Measurements from ENCODE around the gene OAF.
A peak's percentile ranks its signal among the peaks of the same experiment; 100 is the strongest.
"Not testable (repeated sequence)": the region's sequence is repeated elsewhere in the genome, so short reads cannot be mapped to it uniquely, and the experiment has no call there.

The OAF gene

GRCh38 chr11:120268686-120269085 lies 57.9 kb downstream of the OAF start:
- Histone ChIP-seq H3K4me2 (ENCODE audit: low read length) (no peak overlapping the region), H3K36me3 (ENCODE audit: control insufficient read depth, insufficient read depth, low read length) (no peaks in the 10 kb centered on the region), H2AFZ (no peak overlapping the region), H3K27me3 (ENCODE audit: control insufficient read depth, insufficient read depth, low read length) (no peaks in the 10 kb centered on the region), H3K79me2 (no peaks in the 10 kb centered on the region), H3K4me3 (ENCODE audit: low read depth, low read length) (no peak overlapping the region), H3K4me1 (peaks cover 10% of the 10 kb centered on the region), H3K9me3 (ENCODE audit: control insufficient read depth, low read length) (no peaks in the 10 kb centered on the region), H3K9ac (no peak overlapping the region), H3K27ac (no peak overlapping the region)
- TF ChIP-seq CTCF (IDR thresholded peaks at IDR 0.05), result no peak

- Histone ChIP-seq H3K36me3 (ENCODE audit: control insufficient read depth, insufficient read depth, low read length) (no peaks in the 10 kb centered on the region), H3K9ac (no peak overlapping the region), H3K27ac (no peak overlapping the region), H3K27me3 (ENCODE audit: control insufficient read depth, insufficient read depth, low read length) (no peaks in the 10 kb centered on the region), H3K4me1 (peaks cover 13% of the 10 kb centered on the region), H2AFZ (no peak overlapping the region), H3K4me3 (ENCODE audit: low read depth, low read length) (no peak overlapping the region), H3K4me2 (ENCODE audit: low read length) (no peak overlapping the region), H3K9me3 (ENCODE audit: control insufficient read depth, low read length) (no peaks in the 10 kb centered on the region), H3K79me2 (no peaks in the 10 kb centered on the region)
- TF ChIP-seq CTCF (IDR thresholded peaks at IDR 0.05), result no peak
Measured at GRCh38 chr11:120270386-120270785, 59.6 kb downstream of the OAF start.

GRCh38 chr11:120271672-120272071 lies 60.8 kb downstream of the OAF start:
- Histone ChIP-seq H3K79me2 (no peaks in the 10 kb centered on the region), H3K27ac (peak overlapping the region; percentile 63), H3K9ac (no peak overlapping the region), H3K4me1 (peaks cover 11% of the 10 kb centered on the region), H3K4me2 (ENCODE audit: low read length) (no peak overlapping the region), H3K36me3 (ENCODE audit: control insufficient read depth, insufficient read depth, low read length) (no peaks in the 10 kb centered on the region), H3K27me3 (ENCODE audit: control insufficient read depth, insufficient read depth, low read length) (no peaks in the 10 kb centered on the region), H3K4me3 (ENCODE audit: low read depth, low read length) (no peak overlapping the region), H2AFZ (no peak overlapping the region), H3K9me3 (ENCODE audit: control insufficient read depth, low read length) (no peaks in the 10 kb centered on the region)
- no peak for TF ChIP-seq CTCF (IDR thresholded peaks at IDR 0.05)

- no peaks in the 10 kb centered on the region for H3K79me2 ChIP-seq
- no peak overlapping the region for H3K4me3 ChIP-seq (ENCODE audit: low read depth, low read length)
- H3K4me1 ChIP-seq, result peaks cover 12% of the 10 kb centered on the region
- no peak overlapping the region for H2AFZ ChIP-seq
- no peaks in the 10 kb centered on the region for H3K36me3 ChIP-seq (ENCODE audit: control insufficient read depth, insufficient read depth, low read length)
- no peak overlapping the region for H3K4me2 ChIP-seq (ENCODE audit: low read length)
- H3K27me3 ChIP-seq (ENCODE audit: control insufficient read depth, insufficient read depth, low read length), result no peaks in the 10 kb centered on the region
- peak overlapping the region; percentile 63 for H3K27ac ChIP-seq
- no peaks in the 10 kb centered on the region for H3K9me3 ChIP-seq (ENCODE audit: control insufficient read depth, low read length)
- no peak for TF ChIP-seq CTCF (IDR thresholded peaks at IDR 0.05)
- H3K9ac ChIP-seq, result no peak overlapping the region
Measured at GRCh38 chr11:120272303-120272702, 61.5 kb downstream of the OAF start.

GRCh38 chr11:120273432-120273831 lies 62.6 kb downstream of the OAF start:
- no peak overlapping the region for H2AFZ ChIP-seq
- no peaks in the 10 kb centered on the region for H3K9me3 ChIP-seq (ENCODE audit: control insufficient read depth, low read length)
- H3K36me3 ChIP-seq (ENCODE audit: control insufficient read depth, insufficient read depth, low read length), result no peaks in the 10 kb centered on the region
- no peak for TF ChIP-seq CTCF (IDR thresholded peaks at IDR 0.05)
- H3K27ac ChIP-seq, result peak overlapping the region; percentile 62
- H3K4me2 ChIP-seq (ENCODE audit: low read length), result no peak overlapping the region
- H3K4me3 ChIP-seq (ENCODE audit: low read depth, low read length), result no peak overlapping the region
- peaks cover 22% of the 10 kb centered on the region for H3K4me1 ChIP-seq
- no peaks in the 10 kb centered on the region for H3K27me3 ChIP-seq (ENCODE audit: control insufficient read depth, insufficient read depth, low read length)
- H3K9ac ChIP-seq, result no peak overlapping the region
- no peaks in the 10 kb centered on the region for H3K79me2 ChIP-seq

- H3K4me2 ChIP-seq (ENCODE audit: low read length); H3K9me3 ChIP-seq (ENCODE audit: control insufficient read depth, low read length); H3K4me3 ChIP-seq (ENCODE audit: low read depth, low read length); H2AFZ ChIP-seq; H3K9ac ChIP-seq; H3K27me3 ChIP-seq (ENCODE audit: control insufficient read depth, insufficient read depth, low read length); H3K79me2 ChIP-seq; H3K36me3 ChIP-seq (ENCODE audit: control insufficient read depth, insufficient read depth, low read length): not testable (repeated sequence)
- Histone ChIP-seq H3K4me1 (peaks cover 24% of the 10 kb centered on the region), H3K27ac (peak overlapping the region; percentile 62)
Measured at GRCh38 chr11:120273956-120274355, 63.1 kb downstream of the OAF start.

All from parathyroid adenoma (tissue), 2 donors.